ENCODE data around the gene RETREG1. TPM values are rescaled to one million over a fixed set of nuclear protein-coding genes. Genes with fewer than 3 reads are reported as not detected.

The RETREG1 gene
- total RNA-seq, 1 experiment from 2014 or later, result 3.4 TPM

- no peak overlapping the region for H3K27ac Mint-ChIP-seq
- no CpG with 5 or more reads among the region's 8 CpGs for WGBS (ENCODE audit: extremely low coverage, insufficient read length, low lambda C conversion rate)
- no peaks in the 10 kb centered on the region for H3K9me3 ChIP-seq (ENCODE audit: control insufficient read depth, low read depth, low read length)
- no peak overlapping the region for H3K27ac ChIP-seq (ENCODE audit: insufficient read length, low read depth, low read length)
- no peak overlapping the region for H4K91ac ChIP-seq (ENCODE audit: insufficient read length, low read depth, low read length)
- H4K5ac ChIP-seq (ENCODE audit: insufficient read length, low read depth, low read length), result no peak overlapping the region
- H3K4me1 Mint-ChIP-seq, result peaks cover 5% of the 10 kb centered on the region in 2 experiments; a peak in 3 of 4 replicates
- peaks cover 4% of the 10 kb centered on the region; the same call in 1 of the 2 replicates for H3K27me3 Mint-ChIP-seq (ENCODE audit: low read depth)
- H4K20me1 ChIP-seq (ENCODE audit: control insufficient read depth, insufficient read depth, insufficient read length), result no peaks in the 10 kb centered on the region
- H3T11ph ChIP-seq (ENCODE audit: low read length), result no peak overlapping the region
- H2BK5ac ChIP-seq (ENCODE audit: insufficient read length, low read length), result no peak overlapping the region
- no peak overlapping the region for H4K8ac ChIP-seq (replicated peaks; ENCODE audit: insufficient read length, low read depth, low read length)
- H2BK12ac ChIP-seq (ENCODE audit: insufficient read length, low read depth, low read length), result no peak overlapping the region
- H2BK15ac ChIP-seq (ENCODE audit: low read depth, low read length), result no peak overlapping the region
- H3K79me1 ChIP-seq (ENCODE audit: insufficient read depth, low read depth, low read length, poor library complexity, severe bottlenecking), result no peaks in the 10 kb centered on the region
- no peak overlapping the region for H3K23ac ChIP-seq (ENCODE audit: insufficient read length, low read depth, low read length)
- TF ChIP-seq CTCF (conservative IDR thresholded peaks at IDR 0.05), result no peak
- no peak overlapping the region for H3K14ac ChIP-seq (ENCODE audit: insufficient read depth, low read length)
- no peak for DNase-seq
- H3K4me2 ChIP-seq (ENCODE audit: insufficient read depth, insufficient read length, low read length), result no peak overlapping the region
- H2BK20ac ChIP-seq (ENCODE audit: low read depth, low read length, poor library complexity, severe bottlenecking), result no peak overlapping the region
- H3K36me3 Mint-ChIP-seq (ENCODE audit: insufficient read depth in 1 of 3, low read depth in 3 of 3), result no peaks in the 10 kb centered on the region
- no peak overlapping the region for H3K4me3 Mint-ChIP-seq
- no peak overlapping the region for H3K18ac ChIP-seq (ENCODE audit: insufficient read length, low read depth, low read length)
- H3K9ac ChIP-seq (ENCODE audit: extremely low read depth, insufficient read length, low read length), result no peak overlapping the region
- no peak overlapping the region for H2BK120ac ChIP-seq (ENCODE audit: low read depth, low read length, poor library complexity, severe bottlenecking)
- H3K79me2 ChIP-seq (ENCODE audit: insufficient read depth, low read length), result no peaks in the 10 kb centered on the region
- H3K56ac ChIP-seq (ENCODE audit: insufficient read length, low read depth, low read length), result no peak overlapping the region
- H2AFZ ChIP-seq (ENCODE audit: low read length), result no peak overlapping the region
- no peak overlapping the region for H3K4ac ChIP-seq (ENCODE audit: low read depth, low read length)
- H3K23me2 ChIP-seq (ENCODE audit: insufficient read length, low read depth, low read length, poor library complexity, severe bottlenecking), result no peaks in the 10 kb centered on the region
- H3K27me3 ChIP-seq (ENCODE audit: insufficient read depth, low read length), result no peaks in the 10 kb centered on the region
- H3K9me3 Mint-ChIP-seq, result no peaks in the 10 kb centered on the region; a peak in 1 of 5 replicates
- no peak overlapping the region for H2AK5ac ChIP-seq (ENCODE audit: insufficient read length, low read length)
- H3K4me1 ChIP-seq (ENCODE audit: insufficient read depth, low read length), result no peaks in the 10 kb centered on the region
These were observed 78.8 kb downstream of the RETREG1 start for GRCh38 chr5:16538006-16538405.
